ENCODE data around the gene BUB3. TPM values are rescaled to one million over a fixed set of nuclear protein-coding genes. Genes with fewer than 3 reads are reported as not detected.
A peak's percentile ranks its signal among the peaks of the same experiment; 100 is the strongest.

The BUB3 gene
- total RNA-seq, 1 donor from 2014 or later, result 36.5 TPM

- Histone ChIP-seq H3K9ac (ENCODE audit: low read depth in 1 of 3, low read length in 3 of 3) (no peak overlapping the region), H3K27ac (ENCODE audit: low read depth, low read length) (no peak overlapping the region), H3K9me3 (ENCODE audit: control insufficient read depth in 3 of 3, low read length in 3 of 3) (no peaks in the 10 kb centered on the region), H3K4me1 (ENCODE audit: control insufficient read depth in 3 of 3, insufficient read depth in 3 of 3, low read length in 3 of 3) (peaks cover 21 to 43% (median 28%) of the 10 kb centered on the region in 3 donors), H3K36me3 (ENCODE audit: control insufficient read depth in 3 of 3, insufficient read depth in 3 of 3, low read length in 3 of 3) (peaks cover 5 to 17% (median 12%) of the 10 kb centered on the region in 3 donors), H3K4me3 (ENCODE audit: low read length in 3 of 3) (no peak overlapping the region), H3K27me3 (ENCODE audit: control insufficient read depth in 3 of 3, insufficient read depth in 3 of 3, low read length in 3 of 3) (peaks cover 43 to 51% (median 47%) of the 10 kb centered on the region in 3 donors)
Measured at GRCh38 chr10:123153486-123154091, 613 bp upstream of the BUB3 start.

GRCh38 chr10:123154711-123155505 is 706 bp downstream of the BUB3 start:
- Histone ChIP-seq H3K9ac (ENCODE audit: low read depth in 1 of 3, low read length in 3 of 3) (peak overlapping the region; percentile 88 to 92 (median 90)), H3K36me3 (ENCODE audit: control insufficient read depth in 3 of 3, insufficient read depth in 3 of 3, low read length in 3 of 3) (peaks cover 5 to 20% (median 12%) of the 10 kb centered on the region in 3 donors), H3K9me3 (ENCODE audit: control insufficient read depth in 3 of 3, low read length in 3 of 3) (no peaks in the 10 kb centered on the region), H3K27ac (ENCODE audit: low read depth, low read length) (peak overlapping the region; percentile 80), H3K4me1 (ENCODE audit: control insufficient read depth in 3 of 3, insufficient read depth in 3 of 3, low read length in 3 of 3) (peaks cover 21 to 30% (median 21%) of the 10 kb centered on the region in 3 donors), H3K4me3 (ENCODE audit: low read length in 3 of 3) (peak overlapping the region; percentile 85 to 93 (median 93)), H3K27me3 (ENCODE audit: control insufficient read depth in 3 of 3, insufficient read depth in 3 of 3, low read length in 3 of 3) (peaks cover 30 to 37% (median 34%) of the 10 kb centered on the region in 3 donors)

GRCh38 chr10:123156078-123156477 is 1.9 kb downstream of the BUB3 start:
- no peak overlapping the region for H3K9ac ChIP-seq (ENCODE audit: low read depth in 1 of 3, low read length in 3 of 3)
- H3K4me3 ChIP-seq (ENCODE audit: low read length in 3 of 3), result no peak overlapping the region

GRCh38 chr10:123157210-123157609 is 3.0 kb downstream of the BUB3 start:
- peaks cover 8 to 14% (median 11%) of the 10 kb centered on the region in 3 donors for H3K27me3 ChIP-seq (ENCODE audit: control insufficient read depth in 3 of 3, insufficient read depth in 3 of 3, low read length in 3 of 3)
- H3K4me1 ChIP-seq (ENCODE audit: control insufficient read depth in 3 of 3, insufficient read depth in 3 of 3, low read length in 3 of 3), result peaks cover 8 to 15% (median 8%) of the 10 kb centered on the region in 3 donors
- H3K9me3 ChIP-seq (ENCODE audit: control insufficient read depth in 3 of 3, low read length in 3 of 3), result no peaks in the 10 kb centered on the region
- H3K27ac ChIP-seq (ENCODE audit: low read depth, low read length), result no peak overlapping the region
- H3K36me3 ChIP-seq (ENCODE audit: control insufficient read depth in 3 of 3, insufficient read depth in 3 of 3, low read length in 3 of 3), result peaks cover 8 to 33% (median 22%) of the 10 kb centered on the region in 3 donors
- no peak overlapping the region for H3K4me3 ChIP-seq (ENCODE audit: low read length in 3 of 3)
- H3K9ac ChIP-seq (ENCODE audit: low read depth in 1 of 3, low read length in 3 of 3), result no peak overlapping the region

More at GRCh38 chr10:123156078-123156477, 1.9 kb downstream of the BUB3 start:
- H3K4me1 ChIP-seq (ENCODE audit: control insufficient read depth in 3 of 3, insufficient read depth in 3 of 3, low read length in 3 of 3), result peaks cover 12 to 20% (median 12%) of the 10 kb centered on the region in 3 donors
- no peak overlapping the region for H3K27ac ChIP-seq (ENCODE audit: low read depth, low read length)
- H3K27me3 ChIP-seq (ENCODE audit: control insufficient read depth in 3 of 3, insufficient read depth in 3 of 3, low read length in 3 of 3), result peaks cover 18 to 26% (median 22%) of the 10 kb centered on the region in 3 donors
- no peaks in the 10 kb centered on the region for H3K9me3 ChIP-seq (ENCODE audit: control insufficient read depth in 3 of 3, low read length in 3 of 3)
- H3K36me3 ChIP-seq (ENCODE audit: control insufficient read depth in 3 of 3, insufficient read depth in 3 of 3, low read length in 3 of 3), result peaks cover 5 to 24% (median 15%) of the 10 kb centered on the region in 3 donors

GRCh38 chr10:123158682-123159081 is 4.5 kb downstream of the BUB3 start:
- H3K27me3 ChIP-seq (ENCODE audit: control insufficient read depth in 3 of 3, insufficient read depth in 3 of 3, low read length in 3 of 3), result peaks cover 0 to under 1% (median 0%) of the 10 kb centered on the region in 3 donors
- no peak overlapping the region for H3K4me3 ChIP-seq (ENCODE audit: low read length in 3 of 3)
- no peaks in the 10 kb centered on the region for H3K9me3 ChIP-seq (ENCODE audit: control insufficient read depth in 3 of 3, low read length in 3 of 3)
- H3K4me1 ChIP-seq (ENCODE audit: control insufficient read depth in 3 of 3, insufficient read depth in 3 of 3, low read length in 3 of 3), result peaks cover 8 to 15% (median 8%) of the 10 kb centered on the region in 3 donors
- no peak overlapping the region for H3K9ac ChIP-seq (ENCODE audit: low read depth in 1 of 3, low read length in 3 of 3)
- peaks cover 15 to 47% (median 37%) of the 10 kb centered on the region in 3 donors for H3K36me3 ChIP-seq (ENCODE audit: control insufficient read depth in 3 of 3, insufficient read depth in 3 of 3, low read length in 3 of 3)
- H3K27ac ChIP-seq (ENCODE audit: low read depth, low read length), result no peak overlapping the region

GRCh38 chr10:123160311-123160980 is 6.2 kb downstream of the BUB3 start:
- H3K9ac ChIP-seq (ENCODE audit: low read depth in 1 of 3, low read length in 3 of 3), result no peak overlapping the region
- no peaks in the 10 kb centered on the region for H3K9me3 ChIP-seq (ENCODE audit: control insufficient read depth in 3 of 3, low read length in 3 of 3)
- no peaks in the 10 kb centered on the region for H3K27me3 ChIP-seq (ENCODE audit: control insufficient read depth in 3 of 3, insufficient read depth in 3 of 3, low read length in 3 of 3)
- peaks cover 15 to 56% (median 50%) of the 10 kb centered on the region in 3 donors for H3K36me3 ChIP-seq (ENCODE audit: control insufficient read depth in 3 of 3, insufficient read depth in 3 of 3, low read length in 3 of 3)
- H3K27ac ChIP-seq (ENCODE audit: low read depth, low read length), result no peak overlapping the region
- H3K4me1 ChIP-seq (ENCODE audit: control insufficient read depth in 3 of 3, insufficient read depth in 3 of 3, low read length in 3 of 3), result peaks cover 2 to 7% (median 3%) of the 10 kb centered on the region in 3 donors
- H3K4me3 ChIP-seq (ENCODE audit: low read length in 3 of 3), result no peak overlapping the region

- Histone ChIP-seq H3K4me3 (ENCODE audit: low read length in 3 of 3) (no peak overlapping the region), H3K27me3 (ENCODE audit: control insufficient read depth in 3 of 3, insufficient read depth in 3 of 3, low read length in 3 of 3) (no peaks in the 10 kb centered on the region), H3K27ac (ENCODE audit: low read depth, low read length) (no peak overlapping the region), H3K36me3 (ENCODE audit: control insufficient read depth in 3 of 3, insufficient read depth in 3 of 3, low read length in 3 of 3) (peaks cover 10 to 48% (median 48%) of the 10 kb centered on the region in 3 donors), H3K9ac (ENCODE audit: low read depth in 1 of 3, low read length in 3 of 3) (no peak overlapping the region), H3K9me3 (ENCODE audit: control insufficient read depth in 3 of 3, low read length in 3 of 3) (no peaks in the 10 kb centered on the region), H3K4me1 (ENCODE audit: control insufficient read depth in 3 of 3, insufficient read depth in 3 of 3, low read length in 3 of 3) (no peaks in the 10 kb centered on the region)
Measured at GRCh38 chr10:123164319-123164718, 10.1 kb downstream of the BUB3 start.

- Histone ChIP-seq H3K9me3 (ENCODE audit: control insufficient read depth in 3 of 3, low read length in 3 of 3) (no peaks in the 10 kb centered on the region), H3K9ac (ENCODE audit: low read depth in 1 of 3, low read length in 3 of 3) (no peak overlapping the region), H3K4me3 (ENCODE audit: low read length in 3 of 3) (no peak overlapping the region), H3K27ac (ENCODE audit: low read depth, low read length) (no peak overlapping the region), H3K4me1 (ENCODE audit: control insufficient read depth in 3 of 3, insufficient read depth in 3 of 3, low read length in 3 of 3) (no peaks in the 10 kb centered on the region), H3K27me3 (ENCODE audit: control insufficient read depth in 3 of 3, insufficient read depth in 3 of 3, low read length in 3 of 3) (no peaks in the 10 kb centered on the region), H3K36me3 (ENCODE audit: control insufficient read depth in 3 of 3, insufficient read depth in 3 of 3, low read length in 3 of 3) (peaks cover 10 to 48% (median 45%) of the 10 kb centered on the region in 3 donors)
Measured at GRCh38 chr10:123165445-123166072, 11.4 kb downstream of the BUB3 start.

GRCh38 chr10:123166618-123167017 is 12.4 kb downstream of the BUB3 start:
- H3K36me3 ChIP-seq (ENCODE audit: control insufficient read depth in 3 of 3, insufficient read depth in 3 of 3, low read length in 3 of 3), result peaks cover 10 to 43% (median 41%) of the 10 kb centered on the region in 3 donors

More at GRCh38 chr10:123166618-123167017, 12.4 kb downstream of the BUB3 start:
- no peaks in the 10 kb centered on the region for H3K27me3 ChIP-seq (ENCODE audit: control insufficient read depth in 3 of 3, insufficient read depth in 3 of 3, low read length in 3 of 3)
- no peak overlapping the region for H3K4me3 ChIP-seq (ENCODE audit: low read length in 3 of 3)
- H3K4me1 ChIP-seq (ENCODE audit: control insufficient read depth in 3 of 3, insufficient read depth in 3 of 3, low read length in 3 of 3), result no peaks in the 10 kb centered on the region
- H3K27ac ChIP-seq (ENCODE audit: low read depth, low read length), result no peak overlapping the region
- no peaks in the 10 kb centered on the region for H3K9me3 ChIP-seq (ENCODE audit: control insufficient read depth in 3 of 3, low read length in 3 of 3)
- H3K9ac ChIP-seq (ENCODE audit: low read depth in 1 of 3, low read length in 3 of 3), result no peak overlapping the region
